Neural cell (in vitro differentiated cells): ENCODE results near the gene ATP11A.

Experiments
- CTCF ChIP-seq: fragments of 450-650 bp; IDR thresholded peaks from 2 replicates; pipeline ENCODE4 v1.5.1; 2014; ENCODE audit warnings: antibody characterized with exemption, mild to moderate bottlenecking, moderate library complexity; ENCODE audit not compliant: poor library complexity, severe bottlenecking
- EP300 ChIP-seq: fragments of 450-650 bp; conservative IDR thresholded peaks from 2 replicates; pipeline ENCODE4 v1.6.1; 2014; ENCODE audit warnings: antibody characterized with exemption, mild to moderate bottlenecking, moderate library complexity; ENCODE audit not compliant: poor library complexity, severe bottlenecking
- EZH2 ChIP-seq: fragments of 200-600, 300-800 bp; shearing (Covaris generic), sonication (generic); IDR thresholded peaks from 2 replicates; pipeline ENCODE4 v1.6.1; 2014; ENCODE audit warnings: antibody characterized with exemption, low read length, borderline replicate concordance, mild to moderate bottlenecking; ENCODE audit not compliant: insufficient read depth, poor library complexity, severe bottlenecking
- MXI1 ChIP-seq: fragments of 450-650 bp; conservative IDR thresholded peaks from 2 replicates; pipeline ENCODE4 v1.6.1; 2014; ENCODE audit warnings: antibody characterized with exemption, mild to moderate bottlenecking; ENCODE audit not compliant: poor library complexity, severe bottlenecking
- POLR2AphosphoS5 ChIP-seq: IDR thresholded peaks from 2 replicates; pipeline ENCODE4 v1.6.1; 2012
- RAD21 ChIP-seq: fragments of 450-650 bp; conservative IDR thresholded peaks from 2 replicates; pipeline ENCODE4 v1.6.1; 2014; ENCODE audit warnings: antibody characterized with exemption, mild to moderate bottlenecking, moderate library complexity
- REST ChIP-seq: IDR thresholded peaks from 2 replicates; pipeline ENCODE4 v1.6.1; 2012; ENCODE audit warnings: borderline replicate concordance

GRCh38 chr13:112868308-112868707 is 178.5 kb downstream of the ATP11A start:
- TF ChIP-seq EZH2 (no peak), EP300 (no peak), REST (no peak), CTCF (no peak), RAD21 (no peak), POLR2AphosphoS5 (no peak), MXI1 (no peak)
